Central memory CD8-positive, alpha-beta T cell (primary cell): Measurements from ENCODE around the gene AGRP.
"Not testable (repeated sequence)": the region's sequence is repeated elsewhere in the genome, so short reads cannot be mapped to it uniquely, and the experiment has no call there.

Experiments used
- ATAC-seq: fragments of 150-1000 bp; cut with Tn5 transposase; replicated peaks from 2 replicates; pipeline ENCODE4 v1.10.0; 2022; ENCODE audit warnings: mild to moderate bottlenecking, moderate FRiP score, moderate number of reproducible peaks; ENCODE audit not compliant: poor library complexity, severe bottlenecking; ENCODE audit errors: extremely low read depth
- DNase-seq, 2 donors: peaks; one replicate each; pipeline ENCODE4 v3.0.0; 2021; ENCODE audit warnings: low spot score in 2 of 2
- H3K27ac Mint-ChIP-seq: one replicate; pipeline ENCODE4 v1.8.0; 2022; ENCODE audit warnings: low read depth, mild to moderate bottlenecking, moderate library complexity, mixed read lengths
- H3K27me3 Mint-ChIP-seq: one replicate; pipeline ENCODE4 v1.8.0; 2022; ENCODE audit warnings: mixed read lengths
- H3K36me3 Mint-ChIP-seq: one replicate; pipeline ENCODE4 v1.8.0; 2022; ENCODE audit warnings: mild to moderate bottlenecking, moderate library complexity, mixed read lengths; ENCODE audit not compliant: insufficient read depth
- H3K4me1 Mint-ChIP-seq: one replicate; pipeline ENCODE4 v1.8.0; 2022; ENCODE audit warnings: mixed read lengths
- H3K4me3 Mint-ChIP-seq: one replicate; pipeline ENCODE4 v1.8.0; 2022; ENCODE audit warnings: mild to moderate bottlenecking, moderate library complexity, mixed read lengths
- H3K9me3 Mint-ChIP-seq: one replicate; pipeline ENCODE4 v1.8.0; 2022; ENCODE audit warnings: mixed read lengths

The AGRP gene

DNA sequence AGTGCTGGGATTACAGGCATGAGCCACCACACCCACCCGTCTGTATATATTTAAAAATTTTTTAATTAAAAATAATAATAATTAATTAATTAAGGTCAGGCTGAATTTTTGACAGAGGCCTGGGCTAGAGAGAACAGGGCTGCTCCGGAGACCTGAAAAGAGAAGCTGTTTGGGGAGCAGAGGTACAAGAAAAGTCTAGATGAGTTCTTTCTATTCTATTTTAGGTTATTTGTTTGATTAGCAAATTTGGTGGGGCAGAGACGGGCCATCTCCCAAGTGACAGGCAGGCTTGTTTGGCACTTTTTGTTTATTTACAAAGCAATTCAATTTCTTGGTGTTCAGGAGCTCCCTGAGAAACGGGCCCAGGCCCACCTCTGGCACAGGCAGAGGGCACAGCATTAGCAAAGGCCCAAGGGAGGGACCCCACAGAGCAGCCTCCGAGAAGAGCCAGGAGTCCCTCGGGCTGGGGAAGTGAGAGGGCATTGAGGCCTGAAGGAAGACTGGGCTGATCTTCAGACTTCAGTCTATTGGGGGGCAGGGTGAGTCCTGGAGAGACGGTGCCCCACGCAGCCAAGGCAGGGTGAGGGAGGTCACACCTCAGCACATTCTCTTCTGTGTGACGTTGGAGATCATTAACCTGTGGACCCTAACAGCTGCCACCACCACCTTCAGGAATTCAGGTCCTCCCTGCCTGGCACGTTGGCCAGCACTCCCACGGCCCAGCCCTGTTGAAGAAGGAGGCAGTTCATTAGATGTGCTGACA lies 34.5 kb upstream of the AGRP start:
- Mint-ChIP-seq H3K4me3 (no peak overlapping the region), H3K27me3 (no peaks in the 10 kb centered on the region), H3K36me3 (peaks cover 7% of the 10 kb centered on the region), H3K4me1 (peaks cover 36% of the 10 kb centered on the region), H3K9me3 (no peaks in the 10 kb centered on the region), H3K27ac (no peak overlapping the region)
- DNase-seq (no peak), ATAC-seq (no peak)

DNA sequence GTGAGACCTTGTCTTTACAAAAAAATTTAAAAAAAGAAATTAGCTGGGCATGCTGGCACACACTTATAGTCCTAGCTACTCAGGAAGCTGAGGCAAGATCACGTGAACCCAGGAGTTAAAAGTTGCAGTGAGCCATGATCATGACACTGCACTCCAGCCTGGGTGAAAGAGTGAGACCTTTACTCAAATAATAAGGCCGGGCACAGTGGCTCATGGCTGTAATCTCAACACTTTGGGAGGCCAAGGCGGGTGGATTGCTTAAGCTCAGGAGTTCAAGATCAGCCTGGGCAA lies 33.8 kb upstream of the AGRP start:
- Mint-ChIP-seq H3K27ac (no peak overlapping the region), H3K9me3 (no peaks in the 10 kb centered on the region), H3K4me3 (no peak overlapping the region), H3K4me1 (peaks cover 32% of the 10 kb centered on the region), H3K27me3 (no peaks in the 10 kb centered on the region), H3K36me3 (peaks cover 7% of the 10 kb centered on the region)
- DNase-seq: no peak
- ATAC-seq: no peak

DNA sequence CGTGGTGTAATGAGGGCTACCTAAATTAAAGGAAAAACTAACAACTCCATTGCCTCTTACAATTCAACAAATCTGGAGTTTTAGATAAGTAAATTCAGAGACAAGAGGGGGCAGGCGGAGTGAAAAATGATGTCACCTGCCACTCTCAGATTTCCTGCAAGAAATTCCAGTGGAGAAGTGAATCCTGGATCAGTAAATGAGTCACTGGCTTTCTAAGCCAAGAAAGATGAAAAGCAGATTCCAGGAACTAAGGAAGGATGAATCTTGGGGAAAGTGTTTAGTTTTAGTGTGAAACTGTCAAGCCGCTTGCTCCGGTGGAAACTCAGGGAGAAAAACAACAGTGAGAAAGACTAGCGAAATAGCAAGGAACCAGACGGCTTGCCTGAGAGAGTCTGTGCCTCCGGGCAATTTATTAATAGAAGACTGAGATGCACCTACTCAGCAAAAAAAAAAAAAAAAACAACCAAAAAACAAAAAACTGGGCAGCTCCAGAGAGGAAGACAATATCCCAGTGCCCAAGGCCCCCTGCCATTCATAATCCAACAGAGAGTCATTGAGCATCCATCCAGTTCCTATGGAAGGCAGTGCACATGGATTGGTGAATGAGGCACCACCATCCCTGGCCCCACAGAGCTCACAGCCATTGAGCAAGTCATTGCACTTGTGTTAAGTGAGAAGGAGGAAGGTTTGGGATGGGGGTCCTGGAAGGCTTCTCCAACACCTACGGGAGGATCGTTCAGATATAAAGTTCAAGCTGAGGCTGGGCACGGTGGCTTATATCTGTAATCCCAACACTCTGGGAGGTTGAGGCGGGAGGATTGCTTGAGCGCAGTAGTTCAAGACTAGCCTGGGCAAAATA lies 33.2 kb upstream of the AGRP start:
- Mint-ChIP-seq H3K27ac (no peak overlapping the region), H3K4me1 (peaks cover 31% of the 10 kb centered on the region), H3K36me3 (peaks cover 7% of the 10 kb centered on the region), H3K4me3 (no peak overlapping the region), H3K9me3 (no peaks in the 10 kb centered on the region), H3K27me3 (no peaks in the 10 kb centered on the region)
- no peak for ATAC-seq
- DNase-seq: no peak

DNA sequence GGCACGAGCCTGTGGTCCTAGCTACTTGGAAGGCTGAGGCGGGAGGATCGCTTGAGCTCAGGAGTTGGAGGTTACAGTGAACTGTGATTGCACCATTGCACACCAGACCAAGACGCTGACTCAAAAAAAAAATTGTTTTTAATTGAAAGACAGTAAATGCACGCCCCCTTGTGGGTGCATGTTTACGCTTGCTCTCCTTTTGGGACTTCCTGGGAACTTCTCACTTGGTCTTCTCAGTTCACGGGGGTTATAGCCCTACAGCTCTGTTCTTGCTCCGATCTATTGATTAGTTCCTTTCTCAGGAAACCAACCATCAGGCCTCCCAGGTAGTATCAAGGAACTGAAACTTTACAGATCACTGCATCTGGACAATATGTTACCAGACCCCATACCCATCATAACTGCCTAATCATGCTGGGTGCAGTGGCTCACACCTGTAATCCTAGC lies 31.1 kb upstream of the AGRP start:
- no peaks in the 10 kb centered on the region for H3K27me3 Mint-ChIP-seq
- H3K4me1 Mint-ChIP-seq: peaks cover 15% of the 10 kb centered on the region
- peaks cover 3% of the 10 kb centered on the region for H3K36me3 Mint-ChIP-seq
- H3K4me3 Mint-ChIP-seq: no peak overlapping the region
- H3K27ac Mint-ChIP-seq: no peak overlapping the region
- DNase-seq (peak; percentile 66 to 70), ATAC-seq (peak; percentile 80)
- H3K9me3 Mint-ChIP-seq: no peaks in the 10 kb centered on the region

DNA sequence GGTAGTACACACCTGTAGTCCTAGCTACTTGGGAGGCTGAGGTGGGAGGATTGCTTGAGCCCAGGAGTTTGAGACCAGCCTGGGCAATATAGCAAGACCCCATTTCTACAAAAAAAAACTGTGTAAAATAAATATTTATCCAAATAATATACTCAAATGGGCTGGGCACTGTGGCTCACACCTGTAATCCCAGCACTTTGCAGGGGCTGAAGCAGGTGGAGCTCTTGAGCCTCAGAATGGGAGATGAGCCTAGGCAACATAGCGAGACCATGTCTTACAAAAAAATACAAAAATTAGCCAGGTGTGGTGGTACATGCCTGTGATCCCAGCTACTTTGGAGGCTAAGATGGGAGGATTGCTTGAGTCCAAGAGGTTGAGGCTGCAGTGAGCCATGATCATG lies 30.5 kb upstream of the AGRP start:
- not testable (repeated sequence) for H3K9me3 Mint-ChIP-seq, H3K27me3 Mint-ChIP-seq

DNA sequence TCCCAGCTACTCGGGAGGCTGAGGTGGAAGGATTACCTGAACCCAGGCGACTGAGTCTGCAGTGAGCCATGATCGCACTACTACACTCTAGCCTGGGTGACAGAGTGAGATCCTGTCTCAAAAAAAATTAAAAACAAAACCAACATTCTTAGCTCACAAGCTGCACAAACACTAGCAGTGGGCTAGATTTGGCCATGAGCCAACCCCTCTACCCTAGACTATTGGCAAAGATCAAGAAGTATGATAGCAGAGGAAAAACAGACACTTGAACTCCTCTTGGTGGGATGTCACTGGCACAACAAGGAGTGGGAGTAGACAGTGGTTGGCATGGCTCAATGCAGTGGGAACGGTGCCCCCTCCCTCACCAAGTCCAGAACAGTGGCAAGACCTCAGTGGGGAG lies 25.7 kb upstream of the AGRP start:
- H3K4me1 Mint-ChIP-seq: peaks cover 32% of the 10 kb centered on the region
- no peak for DNase-seq
- H3K27ac Mint-ChIP-seq: peak overlapping the region; percentile 29
- H3K9me3 Mint-ChIP-seq: no peaks in the 10 kb centered on the region
- ATAC-seq: no peak
- H3K4me3 Mint-ChIP-seq: no peak overlapping the region
- H3K36me3 Mint-ChIP-seq: no peaks in the 10 kb centered on the region
- H3K27me3 Mint-ChIP-seq: no peaks in the 10 kb centered on the region

More for the DNA sequence above, 30.5 kb upstream of the AGRP start:
- not testable (repeated sequence) for ATAC-seq, DNase-seq, H3K27ac Mint-ChIP-seq, H3K36me3 Mint-ChIP-seq, H3K4me3 Mint-ChIP-seq
- peaks cover 15% of the 10 kb centered on the region for H3K4me1 Mint-ChIP-seq

DNA sequence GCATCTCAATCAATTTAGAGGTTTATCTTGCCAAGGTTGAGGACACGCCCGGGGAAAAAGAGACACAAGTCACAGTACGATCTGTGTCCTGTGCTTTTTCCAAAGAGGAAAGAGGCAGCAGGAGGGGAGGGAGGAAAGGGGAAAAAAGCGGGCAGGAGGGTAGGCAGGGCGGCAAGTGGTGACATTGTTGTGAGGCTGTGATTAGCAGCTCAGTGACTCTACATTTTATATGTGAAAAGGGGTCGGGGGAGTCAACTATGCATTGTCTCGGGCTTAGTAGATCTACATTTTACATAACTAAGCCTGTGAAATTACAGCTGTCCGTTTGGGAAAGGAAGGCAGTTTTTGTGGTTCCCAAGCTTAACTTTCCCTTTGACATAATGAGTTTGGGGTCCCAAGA lies 23.1 kb upstream of the AGRP start:
- Mint-ChIP-seq H3K4me1 (peaks cover 41% of the 10 kb centered on the region), H3K9me3 (no peaks in the 10 kb centered on the region), H3K36me3 (no peaks in the 10 kb centered on the region), H3K27me3 (no peaks in the 10 kb centered on the region), H3K4me3 (no peak overlapping the region), H3K27ac (peak overlapping the region; percentile 70)
- DNase-seq (no peak), ATAC-seq (no peak)

DNA sequence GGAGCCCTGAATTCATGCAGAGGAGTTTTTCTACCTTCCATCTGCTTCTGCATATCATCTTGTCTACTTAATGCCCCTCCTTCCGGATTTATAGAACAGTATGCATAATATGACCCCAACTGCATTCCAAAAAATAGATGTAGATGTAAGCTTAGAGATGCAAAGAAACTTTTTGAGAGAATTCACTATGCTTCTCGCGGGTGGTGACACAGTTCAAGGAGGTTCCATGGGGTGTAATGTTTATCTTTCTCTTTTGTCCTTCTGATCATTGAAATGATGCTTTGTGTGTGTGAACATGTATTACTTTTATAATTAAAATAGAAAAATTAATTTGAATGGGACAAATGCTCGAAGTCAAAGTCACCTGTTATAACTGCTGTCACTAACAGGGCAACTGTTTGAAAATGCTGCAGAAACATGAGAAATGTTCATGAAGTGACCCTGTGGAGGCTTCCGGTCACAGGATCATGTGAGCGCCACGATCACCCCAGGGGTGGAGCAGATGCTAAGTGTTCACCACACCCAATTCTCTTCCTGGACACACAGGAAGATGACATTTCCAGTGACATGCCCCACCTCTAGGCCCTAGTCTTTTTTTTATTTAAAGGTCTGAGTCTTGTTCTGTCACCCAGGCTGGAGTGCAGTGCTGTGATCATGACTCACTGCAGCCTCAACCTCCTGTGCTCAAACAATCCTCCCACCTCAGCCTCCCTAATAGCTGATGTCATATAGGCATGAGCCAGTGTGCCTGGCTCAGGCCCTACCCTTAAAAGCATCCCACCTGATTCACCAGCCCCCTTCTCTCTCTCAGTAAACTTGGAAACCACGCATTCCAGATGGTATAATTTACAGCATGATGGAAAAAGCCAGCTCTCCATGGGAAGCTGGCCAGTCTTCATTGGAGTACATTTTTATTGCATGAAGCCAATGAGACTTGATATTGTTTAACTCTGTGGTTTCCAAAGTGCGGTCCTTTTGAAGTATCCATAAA lies 21.0 kb upstream of the AGRP start:
- Mint-ChIP-seq H3K4me1 (peaks cover 45% of the 10 kb centered on the region), H3K4me3 (no peak overlapping the region)

DNA sequence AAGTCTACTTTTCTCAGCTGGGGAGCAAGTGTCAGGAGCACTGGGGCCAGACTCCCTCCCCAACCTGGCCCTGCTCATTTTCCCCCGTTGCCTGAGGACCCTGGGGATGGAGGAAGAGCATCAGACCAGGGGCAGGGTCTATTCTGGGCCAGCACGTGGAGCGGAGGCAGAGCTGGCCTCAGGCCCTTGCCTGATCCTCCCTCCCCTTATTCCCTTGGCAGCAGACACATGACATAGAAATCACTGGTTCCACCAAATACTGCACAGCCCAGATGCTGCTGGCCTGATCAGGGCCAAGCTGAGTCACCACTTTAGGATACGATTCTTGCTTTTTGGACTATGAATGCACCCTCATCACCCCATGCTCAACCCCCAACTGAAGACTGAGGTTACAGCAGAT lies 15.8 kb upstream of the AGRP start:
- DNase-seq (no peak), ATAC-seq (no peak)
- Mint-ChIP-seq H3K27me3 (no peaks in the 10 kb centered on the region), H3K27ac (peak overlapping the region; percentile 52), H3K9me3 (no peaks in the 10 kb centered on the region), H3K36me3 (peaks cover 2% of the 10 kb centered on the region), H3K4me3 (no peak overlapping the region), H3K4me1 (peaks cover 16% of the 10 kb centered on the region)

More for the DNA sequence above, 21.0 kb upstream of the AGRP start:
- ATAC-seq (peak; percentile 87), DNase-seq (no peak)
- Mint-ChIP-seq H3K27me3 (no peaks in the 10 kb centered on the region), H3K9me3 (no peaks in the 10 kb centered on the region), H3K36me3 (peaks cover under 1% of the 10 kb centered on the region), H3K27ac (peak overlapping the region; percentile 77)

DNA sequence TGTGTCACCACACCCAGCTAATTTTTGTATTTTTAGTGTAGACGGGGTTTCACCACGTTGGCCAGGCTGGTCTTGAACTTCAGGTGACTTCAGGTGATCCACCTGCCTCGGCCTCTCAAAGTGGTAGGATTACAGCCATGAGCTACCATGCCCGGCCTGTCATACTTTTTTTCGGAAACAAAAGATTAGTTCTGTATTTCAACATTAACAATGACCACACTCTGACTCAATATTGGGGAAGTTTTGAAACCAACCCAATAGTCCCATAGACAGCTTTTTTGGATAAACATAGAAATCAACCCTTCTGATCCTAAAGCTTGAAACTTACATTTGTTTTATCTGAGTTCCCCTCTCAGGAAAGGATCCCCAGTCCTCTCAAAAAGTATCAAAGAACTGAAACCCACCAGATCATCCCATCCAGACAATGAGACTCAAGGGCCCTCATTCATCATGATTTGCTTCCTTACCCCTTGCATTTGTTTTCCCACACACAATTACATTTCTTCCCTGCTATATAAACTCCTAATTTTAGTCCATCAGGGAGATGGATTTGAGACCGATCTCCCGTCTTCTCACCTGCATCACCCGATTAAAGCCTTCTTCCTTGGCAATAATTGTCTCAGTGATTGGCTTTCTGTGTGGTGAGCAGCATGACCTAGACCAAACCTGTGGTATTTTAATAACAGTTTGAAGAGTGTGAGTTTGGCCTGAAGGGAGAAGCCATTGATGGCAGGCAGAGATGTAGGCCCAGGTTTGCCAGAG lies 7.2 kb upstream of the AGRP start:
- DNase-seq: no peak
- no peak for ATAC-seq
- Mint-ChIP-seq H3K27me3 (no peaks in the 10 kb centered on the region), H3K36me3 (peaks cover 13% of the 10 kb centered on the region), H3K9me3 (no peaks in the 10 kb centered on the region), H3K4me3 (no peak overlapping the region), H3K4me1 (peaks cover 5% of the 10 kb centered on the region), H3K27ac (no peak overlapping the region)

DNA sequence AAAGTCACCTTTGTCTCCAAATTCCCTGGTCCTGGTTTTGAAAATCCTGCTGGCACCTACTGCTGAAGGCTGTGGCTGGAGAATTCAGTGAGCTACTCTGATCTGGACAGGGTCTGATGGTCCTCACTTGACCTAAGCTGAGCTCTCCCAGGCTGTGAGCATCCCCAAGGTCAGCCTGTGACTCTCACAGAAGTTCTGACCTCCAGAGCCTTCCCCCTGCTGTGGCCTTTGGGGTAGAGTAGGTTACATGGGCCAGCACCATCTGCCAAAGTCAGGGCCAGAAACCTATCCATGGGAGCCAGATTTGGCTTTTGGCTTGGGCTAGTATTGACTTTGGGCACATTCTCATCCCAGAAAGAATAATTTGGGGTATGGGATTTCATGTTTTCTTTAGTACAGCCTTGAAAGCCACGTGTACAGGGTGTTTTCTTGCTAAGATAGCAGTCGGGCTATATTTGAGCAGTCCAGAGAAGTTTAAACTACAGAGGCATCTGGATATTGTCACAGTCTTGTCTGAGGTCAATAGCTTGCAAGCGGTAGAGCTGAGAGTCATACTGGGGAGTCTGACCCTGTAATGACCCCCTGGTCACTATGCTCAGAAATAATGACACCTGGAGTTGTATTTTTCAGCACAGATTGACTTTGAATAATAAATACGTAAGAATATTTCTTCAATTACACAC lies 6.2 kb upstream of the AGRP start:
- H3K4me3 Mint-ChIP-seq: no peak overlapping the region
- no peaks in the 10 kb centered on the region for H3K9me3 Mint-ChIP-seq
- H3K27ac Mint-ChIP-seq: no peak overlapping the region
- DNase-seq: no peak
- ATAC-seq: no peak
- peaks cover 17% of the 10 kb centered on the region for H3K36me3 Mint-ChIP-seq
- peaks cover 5% of the 10 kb centered on the region for H3K4me1 Mint-ChIP-seq
- H3K27me3 Mint-ChIP-seq: no peaks in the 10 kb centered on the region
